Neural progenitor cell (in vitro differentiated cells): ENCODE data around the gene SLC4A11. TPM values are rescaled to one million over a fixed set of nuclear protein-coding genes. Genes with fewer than 3 reads are reported as not detected.

Source experiments
- DNase-seq: peaks from one replicate; pipeline ENCODE4 v3.0.0-alpha.2; 2016; ENCODE audit warnings: low spot score
- H2AFZ ChIP-seq: fragments of 200-600 bp; sonication (generic); replicated peaks from 2 replicates; pipeline ENCODE4 v1.6.1; 2016; ENCODE audit warnings: antibody characterized with exemption
- H3F3A ChIP-seq: fragments of 200-600 bp; sonication (generic); 2 replicates; pipeline ENCODE4 v1.6.1; 2016; ENCODE audit warnings: antibody characterized with exemption, low read depth
- H3K27ac ChIP-seq: fragments of 200-600 bp; sonication (generic); 2 replicates; pipeline ENCODE4 v1.5.1; 2016; ENCODE audit warnings: mild to moderate bottlenecking
- H3K27me3 ChIP-seq: fragments of 200-600 bp; sonication (generic); 2 replicates; pipeline ENCODE4 v1.6.1; 2016; ENCODE audit warnings: mild to moderate bottlenecking, moderate library complexity
- H3K36me3 ChIP-seq: fragments of 200-600 bp; sonication (generic); 2 replicates; pipeline ENCODE4 v1.5.1; 2016
- H3K4me1 ChIP-seq: fragments of 200-600 bp; sonication (generic); 2 replicates; pipeline ENCODE4 v1.6.1; 2016; ENCODE audit warnings: mixed run types
- H3K4me2 ChIP-seq: fragments of 200-600 bp; sonication (generic); 2 replicates; pipeline ENCODE4 v1.6.1; 2016
- H3K4me3 ChIP-seq: fragments of 200-600 bp; sonication (generic); 2 replicates; pipeline ENCODE4 v1.5.1; 2016
- H3K79me2 ChIP-seq: fragments of 200-600 bp; sonication (generic); 2 replicates; pipeline ENCODE4 v1.6.1; 2016; ENCODE audit warnings: low read depth
- H3K9ac ChIP-seq: fragments of 200-600 bp; sonication (generic); 2 replicates; pipeline ENCODE4 v1.6.1; 2016
- H3K9me3 ChIP-seq: fragments of 200-600 bp; sonication (generic); 2 replicates; pipeline ENCODE4 v1.5.1; 2016; ENCODE audit warnings: low read depth
- H4K20me1 ChIP-seq: fragments of 200-600 bp; sonication (generic); 2 replicates; pipeline ENCODE4 v1.6.1; 2016; ENCODE audit warnings: low read depth
- H3K27ac Mint-ChIP-seq: 3 replicates; pipeline ENCODE4 v1.8.0; 2021; ENCODE audit warnings: mixed read lengths
- H3K27me3 Mint-ChIP-seq: 2 replicates; pipeline ENCODE4 v1.8.0; 2022; ENCODE audit warnings: low read depth, mild to moderate bottlenecking, inconsistent platforms, moderate library complexity, mixed read lengths; ENCODE audit not compliant: insufficient read depth
- H3K36me3 Mint-ChIP-seq: 3 replicates; pipeline ENCODE4 v1.8.0; 2021; ENCODE audit warnings: mixed read lengths
- H3K4me1 Mint-ChIP-seq: 3 replicates; pipeline ENCODE4 v1.8.0; 2021; ENCODE audit warnings: mixed read lengths
- H3K4me3 Mint-ChIP-seq: 3 replicates; pipeline ENCODE4 v1.8.0; 2021; ENCODE audit warnings: mild to moderate bottlenecking, moderate library complexity, mixed read lengths
- H3K9me3 Mint-ChIP-seq: 3 replicates; pipeline ENCODE4 v1.8.0; 2020; ENCODE audit warnings: mixed read lengths
- CTCF ChIP-seq: fragments of 200-600 bp; sonication (generic); IDR thresholded peaks from 2 replicates; pipeline ENCODE4 v1.5.1; 2017; ENCODE audit warnings: antibody characterized with exemption, mild to moderate bottlenecking
- EZH2 ChIP-seq: fragments of 200-600 bp; sonication (generic); IDR thresholded peaks from 2 replicates; pipeline ENCODE4 v1.6.1; 2017; ENCODE audit warnings: antibody characterized with exemption, mild to moderate bottlenecking, moderate library complexity
- EZH2phosphoT487 ChIP-seq: fragments of 200-600 bp; sonication (generic); IDR thresholded peaks from 2 replicates; pipeline ENCODE4 v1.6.1; 2017; ENCODE audit warnings: antibody characterized with exemption
- total RNA-seq: library from RNA; depleted of rRNA; stranded (reverse); fragments of >200 nt; gene quantifications from 2 replicates; pipeline ENCODE4 v1.2.3, GENCODE V29; 2015; ENCODE audit warnings: low replicate concordance

The SLC4A11 gene
- total RNA-seq, 1 donor from 2014 or later: 0.95 TPM

- Mint-ChIP-seq H3K27ac (no peak overlapping the region), H3K36me3 (peaks cover 17% of the 10 kb centered on the region), H3K4me3 (no peak overlapping the region), H3K9me3 (no peaks in the 10 kb centered on the region), H3K4me1 (peaks cover 8% of the 10 kb centered on the region), H3K27me3 (peaks cover 3% of the 10 kb centered on the region)
- H3K4me2 ChIP-seq: no peak overlapping the region
- no peaks in the 10 kb centered on the region for H3F3A ChIP-seq
- no peak overlapping the region for H3K4me3 ChIP-seq
- H3K9me3 ChIP-seq: no peaks in the 10 kb centered on the region
- no peaks in the 10 kb centered on the region for H3K79me2 ChIP-seq
- H3K9ac ChIP-seq: no peak overlapping the region
- TF ChIP-seq EZH2phosphoT487 (no peak), EZH2 (no peak), CTCF (no peak)
- no peak overlapping the region for H3K27ac ChIP-seq
- no peak for DNase-seq
- H3K27me3 ChIP-seq: no peaks in the 10 kb centered on the region
- H2AFZ ChIP-seq: no peak overlapping the region
- no peaks in the 10 kb centered on the region for H3K36me3 ChIP-seq
- H4K20me1 ChIP-seq: no peaks in the 10 kb centered on the region
- H3K4me1 ChIP-seq: no peaks in the 10 kb centered on the region
These were observed 34.4 kb upstream of the SLC4A11 start for GRCh38 chr20:3273371-3273770.

GRCh38 chr20:3270051-3270450 is 31.1 kb upstream of the SLC4A11 start:
- Histone ChIP-seq H3K9me3 (no peaks in the 10 kb centered on the region), H3K4me1 (no peaks in the 10 kb centered on the region), H3K79me2 (no peaks in the 10 kb centered on the region), H3K4me3 (no peak overlapping the region), H3F3A (no peaks in the 10 kb centered on the region), H3K4me2 (no peak overlapping the region), H3K27ac (no peak overlapping the region), H2AFZ (no peak overlapping the region), H3K36me3 (no peaks in the 10 kb centered on the region), H3K9ac (no peak overlapping the region), H4K20me1 (no peaks in the 10 kb centered on the region), H3K27me3 (no peaks in the 10 kb centered on the region)
- peaks cover 4% of the 10 kb centered on the region for H3K27me3 Mint-ChIP-seq
- no peaks in the 10 kb centered on the region for H3K9me3 Mint-ChIP-seq
- H3K4me1 Mint-ChIP-seq: no peaks in the 10 kb centered on the region
- H3K27ac Mint-ChIP-seq: no peak overlapping the region
- H3K36me3 Mint-ChIP-seq: peaks cover 11% of the 10 kb centered on the region
- TF ChIP-seq CTCF (no peak), EZH2phosphoT487 (no peak), EZH2 (no peak)
- no peak overlapping the region for H3K4me3 Mint-ChIP-seq
- DNase-seq: no peak

GRCh38 chr20:3262566-3262965 is 23.6 kb upstream of the SLC4A11 start:
- no peaks in the 10 kb centered on the region for H3K79me2 ChIP-seq
- no peaks in the 10 kb centered on the region for H3K4me1 Mint-ChIP-seq
- H3K9me3 ChIP-seq: no peaks in the 10 kb centered on the region
- H3F3A ChIP-seq: no peaks in the 10 kb centered on the region
- H3K27ac Mint-ChIP-seq: no peak overlapping the region
- H3K4me3 Mint-ChIP-seq: no peak overlapping the region
- H3K36me3 Mint-ChIP-seq: peaks cover 25% of the 10 kb centered on the region
- no peaks in the 10 kb centered on the region for H3K36me3 ChIP-seq
- H3K4me2 ChIP-seq: no peak overlapping the region
- no peaks in the 10 kb centered on the region for H3K27me3 ChIP-seq
- no peaks in the 10 kb centered on the region for H3K9me3 Mint-ChIP-seq
- H3K27me3 Mint-ChIP-seq: peaks cover 7% of the 10 kb centered on the region
- H3K4me3 ChIP-seq: no peak overlapping the region
- H4K20me1 ChIP-seq: no peaks in the 10 kb centered on the region
- no peak overlapping the region for H3K9ac ChIP-seq
- no peak for TF ChIP-seq CTCF
- no peak for TF ChIP-seq EZH2phosphoT487
- TF ChIP-seq EZH2: no peak
- H3K27ac ChIP-seq: no peak overlapping the region
- no peak overlapping the region for H2AFZ ChIP-seq
- DNase-seq: no peak
- no peaks in the 10 kb centered on the region for H3K4me1 ChIP-seq

GRCh38 chr20:3258429-3258828 is 19.4 kb upstream of the SLC4A11 start:
- Mint-ChIP-seq H3K4me3 (no peak overlapping the region), H3K9me3 (no peaks in the 10 kb centered on the region), H3K36me3 (peaks cover 27% of the 10 kb centered on the region), H3K27me3 (peaks cover 7% of the 10 kb centered on the region), H3K27ac (no peak overlapping the region), H3K4me1 (no peaks in the 10 kb centered on the region)
- Histone ChIP-seq H3K4me2 (no peak overlapping the region), H3F3A (no peaks in the 10 kb centered on the region), H3K79me2 (no peaks in the 10 kb centered on the region), H4K20me1 (no peaks in the 10 kb centered on the region), H3K27ac (no peak overlapping the region), H3K36me3 (no peaks in the 10 kb centered on the region), H3K9me3 (no peaks in the 10 kb centered on the region), H3K4me3 (no peak overlapping the region), H3K4me1 (no peaks in the 10 kb centered on the region), H2AFZ (no peak overlapping the region), H3K27me3 (no peaks in the 10 kb centered on the region), H3K9ac (no peak overlapping the region)
- DNase-seq: no peak
- no peak for TF ChIP-seq EZH2phosphoT487
- TF ChIP-seq EZH2: no peak
- TF ChIP-seq CTCF: no peak
